Middle frontal gyrus (tissue), 1 donor: ENCODE results near the gene ZNF816.
"Not testable (repeated sequence)": the region's sequence is repeated elsewhere in the genome, so short reads cannot be mapped to it uniquely, and the experiment has no call there.

ENCODE experiments used
- DNase-seq: peaks from one replicate; pipeline ENCODE4 v3.0.0-alpha.2; 2015; ENCODE audit warnings: low spot score; ENCODE audit errors: extremely low spot score

The ZNF816 gene

GRCh38 chr19:52936151-52936953 lies 26.3 kb downstream of the ZNF816 start:
- no peak for DNase-seq

GRCh38 chr19:52935434-52935833 lies 27.2 kb downstream of the ZNF816 start:
- DNase-seq, result no peak

DNA sequence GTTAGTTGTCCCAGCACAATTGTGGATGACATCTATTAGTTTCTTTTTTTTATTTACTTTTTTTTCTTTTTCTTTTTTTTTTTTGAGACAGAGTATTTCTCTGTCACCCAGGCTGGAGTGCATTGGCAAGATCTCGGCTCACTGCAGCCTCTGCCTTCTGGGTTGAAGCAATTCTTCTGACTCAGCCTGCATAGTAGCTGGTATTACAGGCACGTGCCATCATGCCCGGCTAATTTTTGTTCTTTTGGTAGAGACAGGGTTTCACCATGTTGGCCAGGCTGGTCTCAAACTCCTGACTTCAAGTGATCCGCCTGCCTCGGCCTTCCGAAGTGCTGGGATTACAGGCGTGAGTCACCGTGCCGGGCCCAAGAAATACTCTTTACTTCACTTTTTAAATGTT lies 38.0 kb downstream of the ZNF816 start:
- DNase-seq, result not testable (repeated sequence)

DNA sequence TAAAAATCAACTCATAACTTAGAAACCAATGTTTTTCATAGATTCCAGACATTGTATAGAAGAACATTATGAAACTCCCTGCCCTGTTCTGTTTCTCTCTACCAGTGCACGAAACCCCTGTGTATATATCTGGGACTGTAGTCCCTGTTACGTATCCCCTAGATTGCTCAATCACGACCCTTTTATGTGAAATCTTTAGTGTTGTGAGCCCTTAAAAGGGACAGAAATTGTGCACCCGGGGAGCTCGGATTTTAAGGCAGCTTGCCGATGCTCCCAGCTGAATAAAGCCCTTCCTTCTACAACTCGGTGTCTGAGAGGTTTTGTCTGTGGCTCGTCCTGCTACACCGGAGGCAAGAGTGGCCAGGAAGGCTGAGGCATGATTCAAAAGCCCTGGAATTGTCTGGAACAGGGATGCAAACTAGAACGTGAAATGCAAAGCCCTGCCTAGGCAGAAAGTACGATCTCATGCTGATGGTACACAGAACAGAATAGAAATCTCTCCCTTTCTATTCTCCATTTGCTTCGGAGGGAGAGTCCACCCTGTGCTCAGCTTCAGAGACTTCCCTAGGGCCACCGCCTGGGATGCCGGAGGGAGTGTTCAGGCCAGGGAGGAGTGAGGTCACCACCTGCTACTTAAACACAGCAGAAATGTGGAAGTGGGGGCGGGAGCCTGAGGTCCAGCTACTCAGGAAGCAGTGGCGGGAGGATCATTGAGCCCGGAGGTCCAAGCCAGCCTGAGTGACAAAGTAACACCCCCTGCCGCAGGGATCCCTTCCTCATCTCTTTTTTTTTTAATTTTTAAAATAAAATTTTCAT lies 38.7 kb downstream of the ZNF816 start:
- DNase-seq, result no peak

DNA sequence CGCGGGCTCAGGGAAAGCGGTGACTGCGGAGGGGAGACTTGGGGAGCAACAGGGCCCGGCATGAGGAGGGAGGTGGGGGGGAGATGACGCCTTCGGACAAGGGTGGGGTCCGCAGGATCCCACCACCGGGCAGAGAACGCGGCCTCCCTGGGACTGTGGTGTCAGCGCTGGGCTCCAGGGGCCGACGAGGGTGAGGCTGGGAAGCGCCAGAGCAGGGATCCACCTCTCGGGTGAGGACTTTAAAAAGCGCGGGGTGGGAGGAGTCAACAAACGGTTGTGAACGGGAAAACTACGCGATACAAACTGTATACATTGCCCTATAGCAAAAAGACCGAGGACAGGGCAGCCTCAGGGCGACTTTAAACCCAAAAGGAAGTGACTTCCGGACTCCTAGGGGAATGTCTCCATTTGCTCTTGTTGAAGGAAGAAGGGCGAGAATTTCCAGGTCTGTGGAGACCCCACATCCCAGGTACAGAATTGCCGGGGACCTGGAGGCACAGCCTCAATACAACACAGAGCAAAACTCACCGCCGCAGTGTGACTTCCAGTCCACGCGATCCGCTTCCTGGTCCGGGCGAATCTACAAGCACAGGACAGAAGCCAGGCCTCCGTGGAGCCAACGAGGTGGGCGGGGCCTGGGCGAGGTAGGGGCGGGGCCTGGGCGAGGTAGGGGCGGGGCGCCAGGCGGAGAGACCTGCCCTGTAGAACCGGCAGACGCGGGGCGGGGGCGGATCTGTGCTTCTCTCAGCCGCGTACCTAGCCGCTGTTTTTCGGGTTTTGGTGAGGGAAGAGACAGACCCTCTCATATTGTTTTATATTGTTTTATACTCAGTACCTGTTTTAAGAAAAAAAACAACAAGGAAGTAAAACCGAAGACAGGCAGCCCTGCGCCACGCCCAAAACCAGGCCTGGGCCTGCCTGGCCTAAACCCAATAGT lies 39.6 kb downstream of the ZNF816 start, which contains the start of gene ZNF888:
Gene ZNF888 (minus strand): TSS at position 588 of the 937 bp plus-strand sequence. CDS start 5,555 bp downstream, outside the sequence.
- DNase-seq, result peak; percentile 15

GRCh38 chr19:52917531-52917930 lies 45.1 kb downstream of the ZNF816 start:
- no peak for DNase-seq

GRCh38 chr19:52910648-52911047 lies 52.0 kb downstream of the ZNF816 start:
- DNase-seq, result no peak

DNA sequence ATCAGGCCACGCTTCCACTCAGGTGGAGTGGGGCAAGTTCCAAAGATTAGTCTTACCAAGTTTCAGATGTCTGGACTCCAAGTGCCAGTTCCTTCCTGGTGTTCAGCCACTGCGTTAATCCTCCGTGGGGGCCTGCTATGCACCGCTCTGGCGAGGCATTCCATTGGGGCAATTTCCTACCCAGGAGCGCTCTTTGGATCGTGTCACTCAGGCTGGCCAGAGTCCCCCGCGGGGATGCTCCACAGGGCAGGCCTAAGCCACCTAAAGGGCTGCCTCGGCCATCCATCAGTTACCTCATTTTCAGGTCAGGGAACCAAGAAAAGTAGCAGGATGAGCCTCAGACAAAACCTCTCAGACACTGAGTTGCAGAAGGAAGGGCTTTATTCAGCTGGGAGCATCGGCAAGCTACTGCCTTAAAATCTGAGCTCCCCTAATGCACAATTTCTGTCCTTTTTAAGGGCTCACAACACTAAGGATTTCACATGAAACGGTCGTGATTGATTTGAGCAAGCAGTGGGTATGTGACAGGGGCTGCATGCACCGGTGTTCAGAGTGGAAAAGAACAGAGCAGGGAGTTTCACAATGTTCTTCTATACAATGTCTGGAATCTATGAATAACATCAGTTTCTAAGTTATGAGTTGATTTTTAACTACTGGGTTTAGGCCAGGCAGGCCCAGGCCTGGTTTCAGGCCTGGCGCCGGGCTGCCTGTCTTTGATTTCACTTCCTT lies 58.5 kb downstream of the ZNF816 start:
- DNase-seq, result not testable (repeated sequence)

GRCh38 chr19:52901842-52902241 lies 60.8 kb downstream of the ZNF816 start:
- DNase-seq, result no peak
